Colonic mucosa (tissue), 4 donors: ENCODE data around the gene THSD4. TPM values are rescaled to one million over a fixed set of nuclear protein-coding genes. Genes with fewer than 3 reads are reported as not detected.

Experiments used
- DNase-seq: peaks from one replicate; pipeline ENCODE4 v3.0.0-alpha.2; 2020
- H3K27ac ChIP-seq: fragments of 200-600 bp; one replicate; pipeline ENCODE4 v1.8.0; 2021
- H3K27me3 ChIP-seq: fragments of 200-600 bp; one replicate; pipeline ENCODE4 v1.8.0; 2021
- H3K36me3 ChIP-seq: fragments of 200-600 bp; one replicate; pipeline ENCODE4 v1.8.0; 2021
- H3K4me1 ChIP-seq: fragments of 200-600 bp; one replicate; pipeline ENCODE4 v1.8.0; 2021; ENCODE audit warnings: mild to moderate bottlenecking
- H3K4me3 ChIP-seq: fragments of 200-600 bp; one replicate; pipeline ENCODE4 v1.8.0; 2021
- H3K9ac ChIP-seq, 2 donors: one replicate each; pipeline ENCODE4 v1.7.0; 2013; ENCODE audit warnings: control low read depth in 2 of 2, low read depth in 2 of 2, low read length in 2 of 2
- H3K9me3 ChIP-seq: fragments of 200-600 bp; one replicate; pipeline ENCODE4 v1.8.0; 2021
- CTCF ChIP-seq: fragments of 200-600 bp; IDR thresholded peaks from one replicate; pipeline ENCODE4 v1.8.0; 2022; ENCODE audit warnings: antibody characterized with exemption, mild to moderate bottlenecking
- intact Hi-C: fragments of 100-400 bp; cut with DNase I; formaldehyde crosslinking; loops from one replicate; pipeline ENCODE4 v1.14.1; 2022
- total RNA-seq, 2 donors: library from RNA; stranded (reverse); fragmentation: NEBNext Ultra II Directional in 1 of 2; extraction: Animal tissue kit (Norgen Biotek cat#: 25700) in 1 of 2; gene quantifications; one replicate each; pipeline ENCODE4 v1.2.1, GENCODE V29; 2021
- donor health status: healthy.
- donor health status: DM: no; HTN: no; CAD: no.
- donor health status: DM: no; HTN: no; CAD: no.

THSD4 gene
- total RNA-seq, 2 donors from 2014 or later = 18.8 to 23.5 TPM

- Histone ChIP-seq H3K9me3 (no peaks in the 10 kb centered on the region), H3K4me1 (no peaks in the 10 kb centered on the region), H3K36me3 (no peaks in the 10 kb centered on the region), H3K4me3 (no peak overlapping the region), H3K27me3 (no peaks in the 10 kb centered on the region), H3K27ac (no peak overlapping the region), H3K9ac (no peak overlapping the region)
- TF ChIP-seq CTCF = no peak
- DNase-seq = no peak
- intact Hi-C loops = no loop called here
Observed at GRCh38 chr15:71111181-71111565, 4.1 kb upstream of the THSD4 start.

DNA sequence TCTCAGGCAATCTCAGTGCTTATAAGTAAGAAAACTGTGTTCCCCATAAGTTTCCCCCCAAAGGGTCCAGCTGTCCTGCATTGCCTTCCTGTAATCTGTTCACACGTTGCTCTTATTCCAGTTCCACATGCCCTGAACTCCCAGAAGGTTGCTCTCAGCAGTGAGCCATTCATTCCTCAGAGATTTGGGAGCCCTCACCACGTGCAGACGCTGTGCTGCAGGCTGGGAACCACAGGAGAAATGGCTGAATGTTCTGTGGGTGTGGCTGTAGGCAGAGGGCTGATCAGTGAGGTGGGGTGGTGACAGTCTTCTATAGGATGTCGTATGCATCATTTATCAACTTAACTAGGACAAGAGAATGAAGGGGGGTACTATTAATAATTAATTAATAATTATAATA lies 3.3 kb upstream of the THSD4 start:
- Histone ChIP-seq H3K36me3 (no peaks in the 10 kb centered on the region), H3K9me3 (no peaks in the 10 kb centered on the region), H3K4me3 (no peak overlapping the region), H3K9ac (no peak overlapping the region), H3K4me1 (no peaks in the 10 kb centered on the region), H3K27me3 (no peaks in the 10 kb centered on the region), H3K27ac (no peak overlapping the region)
- no peak for TF ChIP-seq CTCF
- DNase-seq = no peak
- intact Hi-C loops = loop anchor here (2.0 kb wide), 1 partner anchor 331 kb away; no protein-coding TSS in a partner anchor

DNA sequence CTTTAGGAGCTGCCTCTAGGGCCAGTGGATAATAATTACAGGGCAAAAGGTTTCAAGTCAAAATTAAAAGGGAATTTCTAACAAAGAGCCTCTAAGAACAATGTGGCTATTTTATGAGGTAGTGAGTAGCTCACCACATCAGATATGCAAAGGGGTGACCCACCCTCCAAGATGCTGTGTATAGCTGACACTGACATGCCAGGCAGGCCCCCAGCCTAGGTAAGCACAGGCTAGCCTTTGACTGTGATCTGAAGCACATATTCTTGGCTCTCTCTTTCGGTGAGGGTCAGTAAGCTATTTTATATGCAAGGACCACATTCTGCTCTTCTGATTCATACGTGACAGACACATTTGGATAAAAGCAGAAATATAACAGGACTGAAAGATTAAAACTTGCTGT lies 2.8 kb upstream of the THSD4 start:
- Histone ChIP-seq H3K4me1 (no peaks in the 10 kb centered on the region), H3K27ac (no peak overlapping the region), H3K36me3 (no peaks in the 10 kb centered on the region), H3K4me3 (no peak overlapping the region), H3K9me3 (no peaks in the 10 kb centered on the region), H3K9ac (no peak overlapping the region), H3K27me3 (no peaks in the 10 kb centered on the region)
- TF ChIP-seq CTCF = no peak
- DNase-seq = no peak
- intact Hi-C loops = loop anchor here (2.0 kb wide), 1 partner anchor 330 kb away; no protein-coding TSS in a partner anchor

DNA sequence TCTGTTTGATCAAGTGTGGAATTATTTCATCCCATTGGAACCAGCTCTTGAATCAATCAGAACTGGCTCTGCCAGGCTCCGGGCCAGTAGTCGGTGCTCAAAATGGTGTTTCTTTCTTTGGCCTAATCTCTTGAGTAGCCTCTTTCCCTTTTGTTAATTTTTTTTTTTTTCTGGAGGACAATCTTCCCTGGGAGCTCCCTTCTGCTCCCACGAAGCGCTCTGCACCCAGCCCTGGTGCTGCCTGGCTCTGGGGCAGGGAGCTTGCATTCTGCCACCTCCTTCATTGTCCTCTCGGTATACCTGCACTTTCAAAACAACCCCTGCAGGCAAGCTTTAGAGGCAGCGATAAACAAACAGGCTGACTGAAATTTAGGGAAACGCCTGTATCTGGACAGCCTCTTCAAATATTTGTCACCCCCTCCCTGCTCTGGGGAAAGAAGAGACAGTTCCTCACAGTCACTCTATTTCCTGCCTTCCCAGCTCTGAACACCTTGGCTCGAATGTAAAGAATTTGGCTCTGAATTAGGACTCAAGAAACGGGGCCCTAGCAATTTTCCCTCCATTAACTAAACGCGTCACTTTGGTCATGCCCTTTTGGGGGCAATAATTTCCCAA lies 1.1 kb upstream of the THSD4 start:
- intact Hi-C loops = no loop called here
- no peak overlapping the region for H3K4me3 ChIP-seq

GRCh38 chr15:71115567-71116351 lies 488 bp downstream of the THSD4 start:
- H3K36me3 ChIP-seq = no peaks in the 10 kb centered on the region
- intact Hi-C loops = no loop called here
- no peaks in the 10 kb centered on the region for H3K27me3 ChIP-seq
- H3K27ac ChIP-seq = peak overlapping the region; percentile 79
- H3K9ac ChIP-seq = peak overlapping the region; percentile 76 to 77
- no peak for TF ChIP-seq CTCF
- H3K4me3 ChIP-seq = peak overlapping the region; percentile 71
- H3K4me1 ChIP-seq = no peaks in the 10 kb centered on the region
- no peaks in the 10 kb centered on the region for H3K9me3 ChIP-seq
- peak; percentile 72 for DNase-seq

More for the DNA sequence above, 1.1 kb upstream of the THSD4 start:
- H3K27ac ChIP-seq = no peak overlapping the region
- no peak for TF ChIP-seq CTCF
- no peaks in the 10 kb centered on the region for H3K4me1 ChIP-seq
- no peaks in the 10 kb centered on the region for H3K36me3 ChIP-seq
- H3K27me3 ChIP-seq = no peaks in the 10 kb centered on the region
- peak overlapping the region in 1 of 2 donors; percentile 21 for H3K9ac ChIP-seq
- H3K9me3 ChIP-seq = no peaks in the 10 kb centered on the region
- no peak for DNase-seq
